GM19467 (cell line): Measurements from ENCODE around the gene GOSR2.
"Not testable (repeated sequence)": the region's sequence is repeated elsewhere in the genome, so short reads cannot be mapped to it uniquely, and the experiment has no call there.

Experiments
- ATAC-seq: cut with Tn5 transposase; IDR thresholded peaks from one replicate; pipeline ENCODE4 v1.9.1; 2021; ENCODE audit warnings: mild to moderate bottlenecking, moderate library complexity; ENCODE audit not compliant: unreplicated experiment

The GOSR2 gene

GRCh38 chr17:46984892-46985291 is 61.9 kb downstream of the GOSR2 start:
- no peak for ATAC-seq

GRCh38 chr17:46986366-46986765 is 63.4 kb downstream of the GOSR2 start:
- ATAC-seq, result no peak

- not testable (repeated sequence) for ATAC-seq
Observed at GRCh38 chr17:46987927-46988326, 65.0 kb downstream of the GOSR2 start.

GRCh38 chr17:46989637-46990431 is 66.9 kb downstream of the GOSR2 start:
- ATAC-seq, result no peak

- no peak for ATAC-seq
Observed at GRCh38 chr17:46991617-46992016, 68.7 kb downstream of the GOSR2 start.
